ENCODE measurements around the gene PNMT.

GRCh38 chr17:39653662-39654331, 14.5 kb upstream of the PNMT start:
- TF ChIP-seq CTCF (IDR thresholded peaks at IDR 0.05; ENCODE audit: poor library complexity, severe bottlenecking) (peak; percentile 54), POLR2AphosphoS5 (IDR thresholded peaks at IDR 0.05) (no peak), EP300 (conservative IDR thresholded peaks at IDR 0.05; ENCODE audit: poor library complexity, severe bottlenecking) (no peak), SMC3 (conservative IDR thresholded peaks at IDR 0.05; ENCODE audit: poor library complexity) (no peak), MXI1 (conservative IDR thresholded peaks at IDR 0.05; ENCODE audit: poor library complexity, severe bottlenecking) (no peak), RAD21 (conservative IDR thresholded peaks at IDR 0.05) (no peak), EZH2 (IDR thresholded peaks at IDR 0.05; ENCODE audit: borderline replicate concordance, insufficient read depth, low read length, poor library complexity, severe bottlenecking) (no peak), TAF1 (IDR thresholded peaks at IDR 0.05; ENCODE audit: low read depth) (no peak), REST (IDR thresholded peaks at IDR 0.05; ENCODE audit: borderline replicate concordance) (no peak)

All from neural cell (in vitro differentiated cells).